Iris pigment epithelial cell (primary cell): ENCODE results near the gene ANXA5.
"Not testable (repeated sequence)": the region's sequence is repeated elsewhere in the genome, so short reads cannot be mapped to it uniquely, and the experiment has no call there.

Experiments
- DNase-seq: peaks from one replicate; pipeline ENCODE4 v3.0.0-alpha.2; 2011; ENCODE audit warnings: low read depth

Gene ANXA5

DNA sequence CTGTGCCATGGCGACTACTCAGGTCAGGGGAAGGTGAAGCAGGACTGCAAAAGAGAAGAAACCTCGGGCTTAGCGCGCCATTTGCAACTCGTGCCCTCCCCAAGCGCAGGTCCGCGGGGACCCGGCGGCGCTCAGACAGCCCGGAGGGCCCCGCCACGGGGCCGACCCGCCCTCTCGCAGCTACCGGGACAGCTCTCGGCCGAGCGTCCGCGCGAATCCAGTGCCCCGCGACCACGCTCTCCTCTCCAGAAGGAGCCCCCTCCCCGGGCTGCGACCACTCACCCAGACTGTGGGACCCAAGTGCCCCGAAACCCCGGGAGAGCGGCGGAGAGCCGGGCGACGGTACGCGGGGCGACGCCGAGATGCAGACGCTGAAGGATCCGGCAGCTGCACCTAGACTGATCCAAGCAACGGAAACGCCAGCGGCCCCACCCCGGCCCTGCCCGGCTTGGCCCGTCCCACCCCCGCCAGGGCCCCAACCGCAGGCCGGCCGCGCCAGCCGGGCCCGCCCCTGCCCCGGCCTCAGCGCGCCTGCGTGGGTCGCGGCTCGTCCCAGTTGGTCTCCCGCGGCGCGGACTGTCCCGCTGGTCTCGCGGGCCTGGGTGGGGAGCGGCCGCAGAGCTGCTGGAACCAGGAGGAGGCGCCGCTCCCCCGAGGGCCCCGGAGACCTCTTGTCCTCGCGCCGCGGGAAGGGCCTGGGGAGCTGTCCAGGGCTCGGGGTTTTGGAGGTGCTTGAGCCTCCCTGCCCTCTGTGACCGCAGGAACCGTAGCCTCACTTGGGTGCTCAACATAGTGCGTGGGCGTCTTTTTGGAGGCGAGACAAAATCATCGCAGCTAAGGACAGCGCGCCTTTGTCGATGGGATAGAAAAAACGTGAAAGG is at the start of gene ANXA5:
TSS of gene ANXA5 (minus strand) at position 400 of the 881 bp plus-strand sequence. CDS start at position 9, 391 bp downstream.
- DNase-seq: peak; percentile 93

DNA sequence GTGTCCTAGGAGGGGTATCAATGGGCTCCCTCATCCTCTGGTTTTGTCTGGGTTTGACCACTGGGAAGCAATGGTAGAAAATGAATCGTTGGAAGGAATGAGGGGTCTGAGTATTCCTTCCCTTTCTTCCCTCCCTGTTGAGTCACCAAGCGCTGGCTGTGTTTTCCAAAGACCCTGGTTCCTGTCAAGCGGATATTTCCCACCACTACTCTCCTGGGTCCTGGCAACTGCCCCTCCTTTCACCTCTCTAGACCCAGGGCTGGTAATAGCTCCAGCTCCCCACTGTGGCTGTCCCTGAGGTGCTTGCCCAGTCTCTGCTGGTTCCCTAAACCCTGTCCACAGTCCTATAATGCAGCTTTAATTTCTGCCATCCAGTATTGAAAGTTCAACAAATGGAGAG is 46.0 kb upstream of the ANXA5 start:
- DNase-seq: no peak

DNA sequence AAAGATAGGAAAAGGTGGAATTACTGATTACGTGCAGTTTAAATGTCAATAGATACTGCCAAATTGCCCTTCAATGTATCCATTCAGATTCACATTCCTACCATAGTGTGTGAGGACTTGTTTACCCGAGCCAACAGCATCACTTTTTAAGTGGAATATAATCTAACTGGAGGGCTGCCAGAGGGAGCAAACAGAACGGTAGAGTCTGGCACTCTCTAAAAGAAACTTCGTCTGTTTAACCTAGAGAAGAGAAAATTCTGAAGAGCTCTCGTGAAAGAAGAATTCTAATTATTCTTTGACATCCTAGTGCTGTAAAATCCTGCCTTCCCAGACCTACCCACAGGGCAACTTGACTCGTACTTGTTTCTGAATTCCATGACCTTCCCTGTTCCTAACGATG is 45.0 kb upstream of the ANXA5 start:
- DNase-seq: no peak

DNA sequence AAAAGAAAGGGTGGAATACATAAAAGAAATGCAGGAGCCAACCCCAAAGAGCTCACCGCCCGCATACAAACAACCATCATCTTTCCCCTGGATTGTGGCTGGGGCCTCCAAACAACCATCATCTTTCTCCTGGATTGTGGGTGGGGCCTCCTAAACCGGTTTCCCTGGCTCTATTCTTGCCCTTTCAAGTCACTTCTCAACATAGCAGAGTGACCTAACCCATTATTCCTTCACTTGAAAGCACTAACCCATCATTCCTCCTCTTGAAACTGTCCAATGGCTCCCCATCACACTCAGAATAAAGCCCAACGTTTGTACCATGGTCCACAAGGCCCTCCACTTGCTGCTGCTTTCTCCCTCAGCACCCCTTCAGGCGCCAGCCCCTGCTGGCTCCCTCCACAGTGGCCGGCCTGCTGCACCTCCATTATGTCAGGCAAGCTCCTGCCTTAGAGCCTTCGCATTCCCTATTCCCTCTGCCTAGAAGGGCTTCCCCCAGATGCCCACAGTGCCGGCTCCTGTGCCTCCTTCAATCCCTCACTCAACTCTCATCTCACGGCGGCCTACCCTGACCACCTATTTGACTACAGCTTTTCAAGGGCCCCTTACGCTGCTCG is 44.1 kb upstream of the ANXA5 start:
- no peak for DNase-seq

DNA sequence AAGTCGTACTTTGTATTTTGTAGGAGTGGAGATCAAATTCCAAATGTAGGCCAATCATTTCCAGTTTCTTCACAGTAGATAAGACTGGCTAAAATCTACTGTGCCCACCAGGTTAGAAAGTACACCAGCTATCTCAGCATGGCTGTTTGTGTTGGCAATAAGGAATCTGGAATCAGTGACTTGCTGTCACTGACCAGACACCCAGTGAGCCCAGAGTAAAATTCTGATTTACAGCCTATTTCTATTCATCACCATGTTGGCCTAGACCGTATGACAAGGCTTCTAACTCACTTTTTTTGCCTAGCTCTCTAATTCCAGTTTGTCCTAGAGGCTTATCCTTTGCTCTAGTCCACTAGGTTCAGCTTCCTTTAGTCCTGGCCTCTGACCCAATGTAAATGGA is 42.8 kb upstream of the ANXA5 start:
- DNase-seq: no peak

DNA sequence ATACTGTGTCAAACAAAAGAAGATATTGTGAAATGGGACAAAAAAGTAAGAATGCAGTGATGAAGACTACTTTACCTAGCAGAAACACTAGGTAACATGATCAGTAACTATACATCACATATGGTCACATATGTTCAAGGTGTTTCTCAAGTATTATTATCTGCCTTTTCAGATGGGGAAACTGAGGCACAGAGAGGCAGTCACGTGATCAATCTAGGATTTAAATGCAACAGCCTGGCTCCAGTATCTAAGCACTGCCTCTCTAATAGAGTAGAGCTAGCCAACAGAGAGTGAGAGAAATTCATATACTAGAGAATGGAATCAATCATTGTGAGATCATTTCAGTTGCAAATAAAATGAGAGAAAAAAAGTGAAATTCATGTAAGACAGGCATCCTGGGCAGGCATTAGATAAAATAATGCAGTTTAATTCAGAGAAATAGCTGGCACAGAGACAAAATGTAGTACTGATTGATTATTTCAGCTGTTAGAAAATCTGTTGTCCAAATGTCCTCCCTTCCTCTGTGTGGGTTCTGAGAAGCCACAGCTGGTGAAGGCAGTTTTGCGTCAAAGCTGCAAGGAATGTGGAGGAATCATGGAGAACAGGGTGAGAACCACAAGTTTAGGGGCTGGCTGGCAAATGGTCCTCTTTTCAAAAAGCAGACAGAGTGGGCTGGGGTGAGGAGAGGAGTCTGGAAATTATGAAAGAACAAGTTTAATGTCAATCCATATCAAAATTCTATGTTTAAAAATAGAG is 42.2 kb upstream of the ANXA5 start:
- DNase-seq: no peak

DNA sequence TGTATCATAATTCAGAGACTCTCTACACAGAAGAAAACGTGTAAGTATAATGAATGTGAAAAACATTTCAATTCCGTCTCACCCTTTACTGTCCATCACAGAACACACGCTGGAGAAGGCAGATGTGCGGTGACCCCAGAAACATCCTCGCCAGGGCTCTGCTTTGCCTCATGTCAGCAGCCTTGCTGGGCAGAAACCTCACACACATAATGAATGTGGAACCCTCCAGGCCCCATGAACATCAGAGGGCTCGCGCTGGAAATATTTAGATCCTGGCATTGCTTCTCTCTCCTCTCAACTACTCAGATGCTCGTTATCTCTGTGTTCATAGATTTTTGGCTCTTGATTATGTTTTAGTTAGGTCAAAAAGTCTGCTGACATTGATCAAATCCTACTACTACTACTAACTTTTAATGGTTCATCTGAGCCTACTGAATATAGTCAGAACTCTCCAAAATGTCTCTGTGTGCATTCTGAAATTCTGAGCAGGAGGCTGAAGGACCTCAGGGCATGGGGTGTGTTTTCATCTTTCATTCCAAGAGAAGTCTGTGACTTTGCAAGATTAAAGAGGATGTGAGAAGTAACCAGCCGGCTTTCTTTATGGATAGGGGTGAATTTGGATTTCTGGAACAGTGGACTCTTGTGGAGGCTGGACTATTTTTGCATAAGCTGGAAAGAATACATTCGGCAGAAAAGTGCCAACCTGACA is 41.2 kb upstream of the ANXA5 start:
- DNase-seq: no peak

DNA sequence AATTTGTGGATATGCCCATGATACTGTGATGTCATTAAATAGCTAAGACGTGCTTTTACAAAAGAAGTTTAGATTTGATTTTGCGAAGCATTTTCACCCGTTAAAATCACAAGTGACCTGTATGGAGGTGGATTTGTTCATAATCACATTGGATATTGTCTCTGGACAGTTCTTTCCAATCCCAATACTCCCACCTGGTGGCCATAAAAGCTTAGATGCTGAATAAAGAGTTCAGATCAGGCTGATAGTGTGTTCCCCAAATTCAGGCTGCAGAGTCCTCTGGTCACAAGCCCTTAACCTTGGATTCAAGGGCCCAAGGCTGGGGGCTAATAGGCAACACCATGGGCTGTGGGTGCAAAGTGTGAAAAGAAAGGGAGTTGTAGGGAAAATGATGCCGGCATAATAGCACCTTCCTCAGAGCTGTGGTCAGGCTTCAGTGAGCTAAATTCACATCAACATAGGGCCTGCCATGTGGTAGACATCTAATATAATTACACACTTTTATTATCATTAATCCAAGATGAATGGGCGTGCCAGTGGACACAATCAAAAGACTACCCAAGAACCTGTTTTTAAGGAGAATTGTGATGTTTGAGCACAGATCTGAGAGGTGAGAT is 40.1 kb upstream of the ANXA5 start:
- DNase-seq: peak; percentile 63

DNA sequence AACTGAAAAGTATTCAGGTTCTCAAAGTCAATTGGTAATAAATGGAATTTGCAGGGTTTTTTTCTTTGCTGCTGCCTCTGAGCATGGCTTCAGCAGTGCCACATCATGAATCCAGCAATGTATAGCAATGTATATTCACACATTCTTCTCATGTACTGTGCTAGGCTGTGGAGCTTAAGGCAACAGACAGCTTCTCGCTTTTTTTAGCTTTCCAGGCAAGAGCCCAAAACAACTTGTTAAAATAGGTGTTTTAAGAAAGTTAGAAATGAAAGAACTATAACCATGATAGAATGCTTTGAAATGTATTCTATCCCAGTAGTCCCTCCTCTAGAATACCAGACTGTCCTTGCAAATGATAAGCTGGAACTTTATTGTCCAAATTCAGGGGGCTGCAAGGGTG is 37.8 kb upstream of the ANXA5 start:
- DNase-seq: no peak

DNA sequence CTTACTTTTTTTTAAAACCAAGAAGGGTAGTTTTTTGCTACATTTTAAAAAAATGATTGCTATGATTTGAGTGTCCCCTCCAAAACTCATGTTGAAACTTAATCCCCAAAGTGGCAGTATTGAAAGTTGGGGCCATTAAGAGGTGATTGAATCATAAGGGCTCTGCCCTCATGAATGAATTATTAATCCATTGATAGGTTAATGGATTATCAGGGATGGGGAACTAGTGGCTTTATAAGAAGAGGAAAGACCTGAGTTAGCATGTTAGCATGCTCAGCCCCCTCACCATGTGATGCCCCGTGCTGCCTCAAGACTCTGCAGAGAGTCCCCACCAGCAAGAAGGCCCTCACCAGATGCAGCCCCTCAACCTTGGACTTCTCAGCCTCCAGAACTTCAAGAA is 37.2 kb upstream of the ANXA5 start:
- no peak for DNase-seq

DNA sequence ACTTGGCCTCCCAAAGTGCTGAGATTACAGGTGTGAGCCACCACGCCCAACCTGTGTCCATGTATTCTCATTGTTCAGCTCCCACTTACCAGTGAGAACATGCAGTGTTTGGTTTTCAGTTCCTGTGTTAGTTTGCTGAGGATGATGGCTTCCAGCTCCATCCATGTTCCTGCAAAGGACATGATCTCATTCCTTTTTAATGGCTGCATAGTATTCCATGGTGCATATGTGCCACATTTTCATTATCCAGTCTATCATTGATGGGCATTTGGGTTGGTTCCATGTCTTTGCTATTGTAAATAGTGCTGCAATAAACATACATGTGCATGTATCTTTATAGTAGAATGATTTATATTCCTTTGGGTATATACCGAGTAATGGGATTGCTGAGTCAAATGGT is 33.0 kb upstream of the ANXA5 start:
- DNase-seq: not testable (repeated sequence)

DNA sequence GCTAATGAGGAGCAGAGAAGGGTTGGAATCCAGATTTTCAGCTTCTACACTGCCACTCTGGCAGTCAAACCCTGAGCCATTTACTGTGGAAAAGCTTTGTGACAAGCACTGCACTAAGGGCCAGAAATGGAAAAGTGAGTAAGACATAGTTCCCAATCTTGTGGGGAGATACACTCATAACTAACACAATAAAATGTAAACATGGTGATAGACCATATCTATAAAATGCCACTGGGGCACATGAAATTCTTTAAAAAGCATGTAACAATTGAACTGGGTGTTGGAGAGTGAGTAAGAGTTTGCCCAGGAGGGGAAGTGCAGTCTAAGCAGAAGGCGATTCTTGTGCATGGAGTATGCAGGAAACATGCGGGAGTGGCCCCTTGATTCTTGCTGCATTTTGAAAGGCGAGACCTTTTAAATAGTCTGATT is 32.0 kb upstream of the ANXA5 start:
- DNase-seq: peak; percentile 72

DNA sequence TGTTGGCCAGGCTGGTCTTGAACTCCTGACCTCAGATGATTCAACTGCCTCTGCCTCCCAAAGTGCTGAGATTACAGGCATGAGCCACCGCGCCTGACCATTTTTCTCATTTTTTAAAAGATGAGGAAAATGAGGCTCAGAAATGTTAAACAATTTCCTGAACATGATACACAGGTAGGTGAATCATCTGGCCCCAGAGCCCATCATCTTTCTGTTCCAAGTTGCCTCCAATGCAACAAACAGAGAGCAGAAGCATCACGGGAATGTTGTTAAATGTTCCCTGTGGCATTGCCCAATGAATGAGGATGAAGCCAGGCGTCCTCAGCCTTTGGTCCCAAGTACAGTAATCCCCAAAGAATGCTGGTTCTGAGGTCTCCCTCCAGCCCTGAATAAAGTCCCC is 31.3 kb upstream of the ANXA5 start:
- peak; percentile 79 for DNase-seq

DNA sequence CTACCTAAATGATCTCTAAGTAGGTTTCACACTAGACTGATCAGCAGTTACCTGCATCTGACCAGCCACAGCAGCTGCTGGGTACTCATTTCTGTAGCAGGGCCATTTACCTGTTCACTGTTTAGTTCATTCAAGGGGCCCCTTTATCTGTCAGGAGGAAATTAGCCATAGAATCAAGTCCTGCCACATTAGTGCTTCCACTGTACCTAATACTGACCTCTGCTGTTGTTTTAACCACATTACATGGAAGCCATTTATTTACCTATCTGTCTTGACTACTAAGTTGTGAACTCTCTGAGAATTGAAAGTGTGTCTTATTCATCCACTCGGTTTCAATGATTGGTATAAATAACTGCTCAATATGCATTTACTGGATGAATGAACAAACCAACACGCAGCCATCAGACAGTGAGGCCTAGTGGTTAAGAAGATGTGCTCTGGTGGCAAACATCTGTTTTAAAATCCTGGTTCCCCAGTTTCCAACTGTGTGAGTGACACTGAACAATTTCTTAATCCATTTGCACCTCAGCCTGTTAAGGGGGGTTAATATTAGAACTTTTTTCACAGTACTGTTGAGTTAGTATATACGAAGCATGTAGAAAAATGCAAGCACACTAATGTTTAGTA is 30.0 kb upstream of the ANXA5 start:
- peak; percentile 80 for DNase-seq

DNA sequence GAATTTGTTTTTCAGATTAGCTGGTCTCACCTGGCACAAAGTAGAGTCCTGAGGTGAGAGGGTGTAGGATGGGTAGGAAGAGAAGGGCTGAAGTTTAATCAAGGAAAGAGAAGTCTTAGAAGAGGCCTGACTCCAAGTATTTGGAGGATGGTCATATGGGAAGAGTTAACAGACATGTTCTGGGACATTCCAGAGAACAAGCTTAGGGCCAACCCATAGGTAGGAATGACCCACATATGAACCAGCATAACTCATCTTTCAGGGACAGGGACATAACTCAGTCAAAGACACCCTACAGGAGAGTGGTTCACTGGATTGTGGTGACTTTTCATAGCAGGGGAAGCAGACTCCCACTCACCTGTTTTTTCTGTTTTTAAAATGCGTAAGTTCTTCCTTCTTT is 27.9 kb upstream of the ANXA5 start:
- DNase-seq: no peak

DNA sequence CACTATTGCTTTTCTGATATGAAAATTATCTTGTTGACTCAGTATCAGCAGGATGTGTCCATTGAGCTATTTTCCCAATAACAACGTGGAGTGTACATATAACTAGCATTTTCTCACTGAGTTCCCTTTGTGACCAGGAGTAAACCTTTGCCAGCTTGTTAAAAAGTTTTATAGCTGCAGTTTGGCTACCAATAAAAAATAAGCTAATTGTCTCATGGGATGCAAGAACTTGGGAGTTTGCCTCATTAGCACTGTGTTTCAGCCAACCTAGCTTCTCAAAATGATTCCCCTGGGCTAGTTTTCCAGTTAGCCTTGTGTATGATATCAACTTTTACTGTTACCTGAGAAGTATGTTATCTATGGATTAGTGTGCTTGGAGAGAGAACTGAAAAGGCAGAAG is 24.9 kb upstream of the ANXA5 start:
- DNase-seq: no peak

DNA sequence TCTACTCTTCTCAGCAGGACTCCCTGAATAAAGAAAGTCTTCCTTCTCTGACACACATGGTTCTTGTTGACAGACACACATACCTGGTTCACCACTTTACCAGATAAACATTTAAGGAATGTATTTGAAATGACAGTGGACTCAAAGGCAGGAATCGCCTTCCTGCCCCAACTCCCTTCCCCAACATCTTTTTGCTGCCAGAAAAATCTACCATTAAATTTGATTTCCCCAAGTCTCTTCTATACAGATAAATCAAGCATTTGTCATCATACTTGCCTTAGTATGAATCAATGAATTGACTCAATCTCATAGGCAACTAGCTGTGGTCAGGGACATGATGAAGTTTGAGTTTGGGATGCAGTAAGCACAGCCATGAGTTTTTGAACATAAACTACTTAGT is 23.3 kb upstream of the ANXA5 start:
- DNase-seq: no peak

DNA sequence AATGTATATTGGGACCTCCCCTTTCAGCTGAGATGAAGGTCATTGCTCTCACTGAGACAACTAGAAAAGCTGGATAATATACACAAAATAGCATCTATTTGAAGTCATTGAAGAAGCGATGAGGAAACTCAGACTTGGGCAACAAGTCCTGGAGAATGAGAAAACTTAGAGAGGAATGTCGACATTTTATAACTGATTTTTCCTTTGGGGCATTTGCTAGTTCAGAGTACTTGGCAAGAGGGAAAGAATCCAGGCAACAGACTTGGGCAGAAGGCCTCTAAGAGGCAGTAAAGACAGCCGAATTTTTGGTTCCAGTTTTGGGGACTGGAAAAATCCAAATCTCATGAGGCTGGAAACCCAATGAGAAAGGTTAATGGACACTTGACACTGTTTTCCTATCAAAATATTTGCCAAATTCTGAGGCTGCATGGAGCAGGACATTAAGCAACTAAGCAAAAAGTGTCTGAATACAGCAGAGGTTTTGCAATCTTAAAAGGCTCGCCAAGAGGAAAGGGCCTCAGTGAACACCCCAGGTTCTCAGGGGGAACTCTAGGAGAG is 21.0 kb upstream of the ANXA5 start:
- peak; percentile 74 for DNase-seq

DNA sequence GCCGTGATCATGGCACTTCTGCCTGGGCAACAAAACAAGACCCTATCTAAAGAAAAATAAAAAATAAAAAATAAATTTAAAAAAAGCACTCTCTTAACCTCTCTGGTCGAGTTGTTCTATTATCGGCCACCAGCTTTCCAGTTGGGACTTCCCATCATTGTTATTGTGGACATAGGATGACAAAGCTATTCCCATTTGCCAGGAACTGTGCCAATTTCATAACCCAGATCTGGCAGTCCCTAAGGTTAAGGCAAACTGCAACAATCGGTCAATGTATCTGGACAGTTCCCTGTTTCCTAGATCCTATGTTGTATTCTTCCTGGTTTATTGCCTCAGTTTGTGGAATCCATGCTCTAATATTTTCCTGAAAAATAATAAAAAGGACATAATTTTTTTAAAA is 17.8 kb upstream of the ANXA5 start:
- DNase-seq: no peak

DNA sequence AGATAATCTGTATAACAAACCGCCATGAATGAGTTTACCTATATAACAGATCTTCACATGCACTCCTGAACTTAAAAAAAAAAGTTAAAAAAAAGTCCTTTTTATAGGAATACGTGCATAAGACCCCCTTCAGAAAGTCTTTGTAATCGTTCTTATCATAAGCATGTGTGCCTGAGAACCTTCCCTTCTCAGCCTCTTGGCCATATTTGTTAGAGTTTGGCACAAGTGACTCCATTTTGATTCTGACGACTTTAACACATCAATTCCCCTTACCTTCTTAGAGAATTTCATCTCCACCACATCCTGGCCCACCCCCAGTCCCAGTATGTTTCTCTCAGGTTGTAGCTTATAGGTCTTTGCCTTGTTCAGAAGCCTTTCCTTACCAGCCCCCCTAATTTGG is 16.0 kb upstream of the ANXA5 start:
- no peak for DNase-seq
